ENCODE measurements around the gene DDIT3.

The DDIT3 gene

GRCh38 chr12:57536597-57536942, 16.3 kb upstream of the DDIT3 start:
- Mint-ChIP-seq H3K27me3 (no peaks in the 10 kb centered on the region), H3K4me3 (no peak overlapping the region), H3K4me1 (ENCODE audit: low read depth) (peaks cover 2% of the 10 kb centered on the region), H3K9me3 (no peaks in the 10 kb centered on the region), H3K27ac (no peak overlapping the region), H3K36me3 (ENCODE audit: low read depth) (peaks cover 94% of the 10 kb centered on the region)
- DNase-seq: no peak

GRCh38 chr12:57535764-57536596, 15.7 kb upstream of the DDIT3 start:
- Mint-ChIP-seq H3K4me3 (no peak overlapping the region), H3K9me3 (no peaks in the 10 kb centered on the region), H3K4me1 (ENCODE audit: low read depth) (peaks cover under 1% of the 10 kb centered on the region), H3K27ac (no peak overlapping the region), H3K27me3 (no peaks in the 10 kb centered on the region), H3K36me3 (ENCODE audit: low read depth) (peaks cover 94% of the 10 kb centered on the region)
- DNase-seq: no peak

- no peaks in the 10 kb centered on the region for H3K9me3 Mint-ChIP-seq
- no peak for DNase-seq
- no peaks in the 10 kb centered on the region for H3K4me1 Mint-ChIP-seq (ENCODE audit: low read depth)
- H3K4me3 Mint-ChIP-seq: no peak overlapping the region
- peaks cover 95% of the 10 kb centered on the region for H3K36me3 Mint-ChIP-seq (ENCODE audit: low read depth)
- H3K27me3 Mint-ChIP-seq: no peaks in the 10 kb centered on the region
- H3K27ac Mint-ChIP-seq: peak overlapping the region; percentile 12
These were observed 14.8 kb upstream of the DDIT3 start for GRCh38 chr12:57534991-57535543.

GRCh38 chr12:57534250-57534649, 13.9 kb upstream of the DDIT3 start:
- Mint-ChIP-seq H3K36me3 (ENCODE audit: low read depth) (peaks cover 95% of the 10 kb centered on the region), H3K27ac (peak overlapping the region; percentile 39), H3K4me3 (no peak overlapping the region), H3K4me1 (ENCODE audit: low read depth) (no peaks in the 10 kb centered on the region), H3K27me3 (no peaks in the 10 kb centered on the region), H3K9me3 (no peaks in the 10 kb centered on the region)
- DNase-seq: no peak

- DNase-seq: no peak
- H3K27ac Mint-ChIP-seq: no peak overlapping the region
- H3K4me1 Mint-ChIP-seq (ENCODE audit: low read depth): no peaks in the 10 kb centered on the region
- H3K27me3 Mint-ChIP-seq: no peaks in the 10 kb centered on the region
- H3K4me3 Mint-ChIP-seq: no peak overlapping the region
- H3K36me3 Mint-ChIP-seq (ENCODE audit: low read depth): peaks cover 94% of the 10 kb centered on the region
- H3K9me3 Mint-ChIP-seq: no peaks in the 10 kb centered on the region
These were observed 12.8 kb upstream of the DDIT3 start for GRCh38 chr12:57533108-57533507.

GRCh38 chr12:57531836-57532235, 11.5 kb upstream of the DDIT3 start:
- H3K4me1 Mint-ChIP-seq (ENCODE audit: low read depth): no peaks in the 10 kb centered on the region
- no peaks in the 10 kb centered on the region for H3K9me3 Mint-ChIP-seq
- peak overlapping the region; percentile 31 for H3K27ac Mint-ChIP-seq
- peaks cover 95% of the 10 kb centered on the region for H3K36me3 Mint-ChIP-seq (ENCODE audit: low read depth)
- no peak for DNase-seq
- H3K27me3 Mint-ChIP-seq: no peaks in the 10 kb centered on the region
- H3K4me3 Mint-ChIP-seq: no peak overlapping the region

GRCh38 chr12:57530396-57531142, 10.3 kb upstream of the DDIT3 start:
- H3K27me3 Mint-ChIP-seq: no peaks in the 10 kb centered on the region
- no peak for DNase-seq
- no peaks in the 10 kb centered on the region for H3K9me3 Mint-ChIP-seq
- H3K27ac Mint-ChIP-seq: peak overlapping the region; percentile 58
- H3K4me1 Mint-ChIP-seq (ENCODE audit: low read depth): no peaks in the 10 kb centered on the region
- peaks cover 95% of the 10 kb centered on the region for H3K36me3 Mint-ChIP-seq (ENCODE audit: low read depth)
- no peak overlapping the region for H3K4me3 Mint-ChIP-seq

GRCh38 chr12:57529831-57530230, 9.5 kb upstream of the DDIT3 start:
- no peaks in the 10 kb centered on the region for H3K27me3 Mint-ChIP-seq
- no peak for DNase-seq
- H3K4me1 Mint-ChIP-seq (ENCODE audit: low read depth): peaks cover 5% of the 10 kb centered on the region
- H3K36me3 Mint-ChIP-seq (ENCODE audit: low read depth): peaks cover 95% of the 10 kb centered on the region
- no peaks in the 10 kb centered on the region for H3K9me3 Mint-ChIP-seq
- peak overlapping the region; percentile 58 for H3K27ac Mint-ChIP-seq
- no peak overlapping the region for H3K4me3 Mint-ChIP-seq

GRCh38 chr12:57528831-57529555, 8.7 kb upstream of the DDIT3 start:
- H3K4me1 Mint-ChIP-seq (ENCODE audit: low read depth): peaks cover 14% of the 10 kb centered on the region
- H3K27me3 Mint-ChIP-seq: no peaks in the 10 kb centered on the region
- no peak for DNase-seq
- H3K4me3 Mint-ChIP-seq: no peak overlapping the region
- H3K27ac Mint-ChIP-seq: peak overlapping the region; percentile 65
- H3K9me3 Mint-ChIP-seq: no peaks in the 10 kb centered on the region
- H3K36me3 Mint-ChIP-seq (ENCODE audit: low read depth): peaks cover 95% of the 10 kb centered on the region

GRCh38 chr12:57528176-57528575, 7.9 kb upstream of the DDIT3 start:
- Mint-ChIP-seq H3K27me3 (no peaks in the 10 kb centered on the region), H3K36me3 (ENCODE audit: low read depth) (peaks cover 95% of the 10 kb centered on the region), H3K4me3 (no peak overlapping the region), H3K9me3 (no peaks in the 10 kb centered on the region), H3K27ac (peak overlapping the region; percentile 65), H3K4me1 (ENCODE audit: low read depth) (peaks cover 22% of the 10 kb centered on the region)
- no peak for DNase-seq

GRCh38 chr12:57527184-57527583, 6.9 kb upstream of the DDIT3 start:
- no peak overlapping the region for H3K4me3 Mint-ChIP-seq
- DNase-seq: no peak
- peak overlapping the region; percentile 72 for H3K27ac Mint-ChIP-seq
- no peaks in the 10 kb centered on the region for H3K27me3 Mint-ChIP-seq
- H3K9me3 Mint-ChIP-seq: no peaks in the 10 kb centered on the region
- peaks cover 86% of the 10 kb centered on the region for H3K36me3 Mint-ChIP-seq (ENCODE audit: low read depth)
- peaks cover 25% of the 10 kb centered on the region for H3K4me1 Mint-ChIP-seq (ENCODE audit: low read depth)

GRCh38 chr12:57526477-57527126, 6.3 kb upstream of the DDIT3 start:
- no peak for DNase-seq
- no peaks in the 10 kb centered on the region for H3K9me3 Mint-ChIP-seq
- peaks cover 31% of the 10 kb centered on the region for H3K4me1 Mint-ChIP-seq (ENCODE audit: low read depth)

GRCh38 chr12:57525615-57526383, 5.5 kb upstream of the DDIT3 start:
- Mint-ChIP-seq H3K27ac (peak overlapping the region; percentile 29), H3K27me3 (no peaks in the 10 kb centered on the region), H3K4me1 (ENCODE audit: low read depth) (peaks cover 39% of the 10 kb centered on the region), H3K9me3 (no peaks in the 10 kb centered on the region), H3K36me3 (ENCODE audit: low read depth) (peaks cover 73% of the 10 kb centered on the region), H3K4me3 (no peak overlapping the region)
- no peak for DNase-seq

More at GRCh38 chr12:57526477-57527126, 6.3 kb upstream of the DDIT3 start:
- Mint-ChIP-seq H3K36me3 (ENCODE audit: low read depth) (peaks cover 81% of the 10 kb centered on the region), H3K4me3 (no peak overlapping the region), H3K27ac (peak overlapping the region; percentile 72), H3K27me3 (no peaks in the 10 kb centered on the region)

Data from activated T-cell treated with anti-CD3 and anti-CD28 coated beads, Interleukin-2, amount 50 U/mL, for 24 hours (primary cell).